Fibroblast of pulmonary artery (primary cell): ENCODE data around the gene HBM.
"Not testable (repeated sequence)": the region's sequence is repeated elsewhere in the genome, so short reads cannot be mapped to it uniquely, and the experiment has no call there.

Experiments
- DNase-seq: peaks from one replicate; pipeline ENCODE4 v3.0.0-alpha.2; 2010; ENCODE audit warnings: low read depth
- H3K4me3 ChIP-seq: replicated peaks from 2 replicates; pipeline ENCODE4 v1.5.1; 2011; ENCODE audit warnings: low read depth, mild to moderate bottlenecking, control low read depth, low read length, moderate library complexity
- CTCF ChIP-seq: IDR thresholded peaks from 2 replicates; pipeline ENCODE4 v1.5.1; 2011; ENCODE audit warnings: mild to moderate bottlenecking, control low read depth, low read length, inconsistent platforms; ENCODE audit errors: missing control alignments

The HBM gene

DNA sequence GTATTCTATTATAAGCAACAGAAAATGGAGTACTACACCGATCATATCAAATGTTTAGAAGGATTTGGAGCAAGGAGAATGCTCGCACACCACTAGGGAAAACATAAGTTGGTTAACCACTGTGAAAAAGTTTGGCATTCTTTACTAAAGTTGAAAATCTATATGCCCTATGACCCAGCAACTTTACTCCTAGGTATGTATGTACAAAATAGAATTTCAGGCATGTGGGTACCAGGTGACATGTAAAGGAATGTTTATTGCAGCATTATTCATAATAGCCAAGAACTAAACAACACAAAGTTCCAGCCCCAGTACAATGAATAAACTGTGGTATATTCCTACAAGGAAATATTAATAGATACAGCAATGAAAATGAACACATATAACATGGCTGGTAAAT, 19.1 kb upstream of the HBM start:
- no peak overlapping the region for H3K4me3 ChIP-seq
- TF ChIP-seq CTCF, result no peak
- DNase-seq, result no peak

DNA sequence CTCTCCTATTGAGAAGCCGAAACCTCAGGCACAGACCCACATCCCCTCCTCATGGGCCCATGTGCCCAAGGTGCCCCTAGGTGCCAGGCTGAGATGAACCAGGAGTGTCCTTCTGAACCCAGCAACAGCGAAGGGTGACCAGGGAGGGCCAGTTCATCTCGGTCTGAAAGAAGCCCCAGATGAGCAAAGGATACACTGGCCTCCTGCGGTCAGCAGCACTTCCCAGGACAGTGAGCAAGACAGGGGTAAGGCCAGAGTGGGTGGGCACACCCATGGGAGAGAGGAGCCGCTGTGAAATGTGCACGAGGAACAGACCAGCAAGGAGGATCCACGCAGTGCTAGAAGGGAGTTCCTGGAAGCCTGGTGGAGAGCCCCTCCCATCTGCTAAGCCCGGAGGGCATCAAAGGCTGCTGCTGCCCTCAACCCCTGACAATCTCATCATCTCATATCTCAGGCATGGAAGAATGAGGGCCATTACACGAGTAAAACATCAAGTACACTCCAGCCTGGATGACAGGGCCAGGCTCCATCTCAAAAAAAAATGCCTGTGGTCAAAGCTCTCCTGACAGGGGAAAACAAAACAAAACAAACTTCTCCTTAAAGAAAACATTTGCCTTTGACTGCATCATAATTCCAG, 16.6 kb upstream of the HBM start:
- TF ChIP-seq CTCF, result no peak
- no peak overlapping the region for H3K4me3 ChIP-seq
- no peak for DNase-seq

- TF ChIP-seq CTCF, result no peak
- DNase-seq, result no peak
- H3K4me3 ChIP-seq, result no peak within 1 kb of the TSS
Measured at GRCh38 chr16:152141-153128, 13.3 kb upstream of the HBM start, which contains the start of gene HBZ. Gene HBZ (plus strand): TSS chr16:152644. CDS start chr16:152910, 266 bp downstream.

DNA sequence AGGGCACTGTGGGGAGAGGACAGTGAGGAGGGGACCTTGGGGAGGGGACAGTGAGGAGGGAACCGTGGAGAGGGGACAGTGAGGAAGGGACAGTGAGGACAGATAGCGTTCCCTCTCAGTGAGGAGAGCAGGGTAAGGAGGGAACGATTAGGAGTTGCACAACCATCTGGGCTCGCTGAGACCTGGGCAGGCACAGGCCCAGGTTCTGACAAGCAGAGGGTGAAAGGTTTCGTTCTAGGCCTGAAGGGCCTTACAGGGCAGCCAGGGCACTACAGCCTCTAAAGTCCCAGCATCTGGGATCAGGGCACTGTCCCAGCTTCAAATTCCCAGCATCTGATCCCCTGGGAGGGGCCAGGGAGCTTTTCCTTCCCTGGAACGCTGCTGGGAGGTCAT, 12.7 kb upstream of the HBM start:
- DNase-seq, H3K4me3 ChIP-seq: not testable (repeated sequence)

GRCh38 chr16:153550-154216, 12.1 kb upstream of the HBM start:
- not testable (repeated sequence) for H3K4me3 ChIP-seq, DNase-seq

DNA sequence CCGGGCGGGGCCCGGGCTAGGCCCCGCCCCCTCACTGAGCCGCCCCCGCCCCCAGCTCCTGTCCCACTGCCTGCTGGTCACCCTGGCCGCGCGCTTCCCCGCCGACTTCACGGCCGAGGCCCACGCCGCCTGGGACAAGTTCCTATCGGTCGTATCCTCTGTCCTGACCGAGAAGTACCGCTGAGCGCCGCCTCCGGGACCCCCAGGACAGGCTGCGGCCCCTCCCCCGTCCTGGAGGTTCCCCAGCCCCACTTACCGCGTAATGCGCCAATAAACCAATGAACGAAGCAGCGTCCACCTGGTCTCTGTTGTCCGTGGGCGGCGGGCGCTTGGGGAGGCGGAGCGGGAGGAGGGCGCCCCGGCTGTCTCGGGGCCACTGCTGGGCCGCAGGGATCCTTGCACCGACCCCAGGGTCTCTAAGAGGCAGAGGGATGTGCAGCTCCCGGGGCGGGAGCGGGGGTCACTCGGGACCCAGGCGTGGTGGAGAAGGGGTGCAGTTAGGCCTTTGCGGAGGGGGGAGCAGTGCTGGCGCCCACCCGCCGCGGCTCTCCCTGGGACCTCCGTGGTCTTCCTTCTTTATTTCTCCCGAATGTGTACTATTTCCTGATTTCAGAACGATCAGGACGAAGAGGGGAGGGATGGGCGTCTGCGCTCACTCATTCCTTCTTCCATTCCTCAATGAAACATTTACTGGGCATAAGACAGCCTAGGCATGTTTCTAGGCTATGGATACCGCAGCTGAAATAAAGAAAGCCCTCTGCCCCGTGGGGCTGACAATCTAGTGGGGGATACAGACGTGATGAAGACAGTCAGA, 11.4 kb upstream of the HBM start:
- peak; percentile 30 for DNase-seq
- no peak for TF ChIP-seq CTCF
- H3K4me3 ChIP-seq, result peak overlapping the region; percentile 51

GRCh38 chr16:155031-155398, 10.8 kb upstream of the HBM start:
- no peak for DNase-seq
- no peak overlapping the region for H3K4me3 ChIP-seq
- no peak for TF ChIP-seq CTCF
